Sigmoid colon (tissue), 7 donors: Measurements from ENCODE around the gene PLXNA4. TPM values are rescaled to one million over a fixed set of nuclear protein-coding genes. Genes with fewer than 3 reads are reported as not detected.

Experiments
- DNase-seq: peaks from one replicate; pipeline ENCODE4 v3.0.0-alpha.2; 2019
- H3K27ac ChIP-seq, 4 donors: fragments of 200-600 bp; sonication (generic); one replicate each; pipeline ENCODE4 v1.5.1; 2016 to 2019; ENCODE audit warnings: mild to moderate bottlenecking in 1 of 4
- H3K27me3 ChIP-seq, 3 donors: fragments of 200-600 bp; sonication (generic); one replicate each; pipeline ENCODE4 v1.5.1; 2019; ENCODE audit warnings: mild to moderate bottlenecking in 1 of 3
- H3K36me3 ChIP-seq, 4 donors: fragments of 200-600 bp; sonication (generic); one replicate each; pipeline ENCODE4 v1.5.1; 2016 to 2019
- H3K4me1 ChIP-seq, 4 donors: fragments of 200-600 bp; sonication (generic); one replicate each; pipeline ENCODE4 v1.5.1; 2017 to 2019
- H3K4me3 ChIP-seq, 4 donors: fragments of 200-600 bp; sonication (generic); one replicate each; pipeline ENCODE4 v1.5.1; 2017 to 2019; ENCODE audit warnings: mild to moderate bottlenecking in 2 of 4, moderate library complexity in 1 of 4
- H3K9me3 ChIP-seq, 4 donors: fragments of 200-600 bp in 3 of 4; sonication (generic) in 3 of 4; one replicate each; pipeline versions ENCODE4 v1.5.1 to v1.6.1; 2013 to 2019
- EP300 ChIP-seq, 4 donors: sonication (generic); formaldehyde crosslinking; IDR thresholded peaks; one replicate each; pipeline ENCODE4 v1.6.1; 2017; ENCODE audit warnings: antibody characterized with exemption in 4 of 4
- POLR2A ChIP-seq, 2 donors: fragments of 450-650 bp; IDR thresholded peaks; one replicate each; pipeline ENCODE4 v1.6.1; 2016; ENCODE audit warnings: antibody characterized with exemption in 2 of 2, mild to moderate bottlenecking in 2 of 2, moderate library complexity in 2 of 2
- POLR2AphosphoS5 ChIP-seq, 4 donors: sonication (generic); formaldehyde crosslinking; IDR thresholded peaks; one replicate each; pipeline ENCODE4 v1.6.1; 2017; ENCODE audit warnings: antibody characterized with exemption in 4 of 4
- WGBS, 2 donors: extraction: QIAGEN DNeasy Blood & Tissue Kit; methylation state at CpG; one replicate each; pipeline ENCODE4 v1.1.7; 2013; 5-methylcytosine and 5-hydroxymethylcytosine counted together
- intact Hi-C: fragments of 100-400 bp; cut with DNase I; formaldehyde crosslinking; loops from one replicate; pipeline ENCODE4 v1.15.1; 2023
- polyA plus RNA-seq, 3 donors: library from polyadenylated mRNA; stranded (reverse); fragments of 200-250 nt; gene quantifications; one replicate each; pipeline ENCODE4 v1.2.3, GENCODE V29; 2013
- total RNA-seq, 4 donors: library from RNA; depleted of rRNA; stranded (reverse); fragments of >200 nt; gene quantifications; one replicate each; pipeline ENCODE4 v1.1.0, GENCODE V29; 2016
- TF ChIP-seq, protein P1 (sequence below), 4 experiments: fragments of 450-650 bp in 3 of 4; fragments of 200-600 bp in 1 of 4; IDR thresholded peaks; one replicate each; pipeline ENCODE4 v1.5.1; 2016 to 2019; ENCODE audit warnings: antibody characterized with exemption in 4 of 4, mild to moderate bottlenecking in 3 of 4, moderate library complexity in 2 of 4
- donor health status: healthy with polysubstance abuse.
- donor health status: Bipolar disorder and iron deficiency.
- donor health status: healthy.

PLXNA4 gene
- total and polyA plus RNA-seq, 7 donors: under 0.01 to 10.5 (median 3.7) TPM; not detected in 1

DNA sequence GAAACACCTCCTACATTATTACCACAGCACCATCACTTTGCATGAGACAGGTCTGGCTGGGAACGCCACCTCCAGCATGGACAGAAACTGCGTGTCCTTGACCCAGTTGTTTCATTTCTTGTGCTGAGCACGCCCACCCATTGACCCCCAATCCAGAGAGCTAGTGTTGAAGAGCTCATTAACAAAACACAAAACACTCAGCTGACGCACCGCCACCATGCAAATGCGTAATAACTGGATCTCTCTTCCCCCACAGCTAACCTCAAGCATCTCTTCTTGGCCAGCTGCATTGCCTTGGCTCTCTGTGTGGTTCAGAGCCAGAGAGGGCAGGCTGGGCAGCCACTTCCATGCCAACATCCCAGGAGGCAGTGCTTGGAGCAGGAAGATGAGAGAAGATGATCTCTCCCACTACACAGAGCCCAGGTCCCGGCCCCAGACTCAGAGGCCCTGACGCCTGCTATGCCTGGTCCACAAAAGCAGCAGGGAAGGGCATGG, 173.5 kb downstream of the PLXNA4 start:
- TF ChIP-seq EP300 (IDR thresholded peaks at IDR 0.05): peak; percentile 56 to 91 (median 68)
- no peak for TF ChIP-seq POLR2A (IDR thresholded peaks at IDR 0.05)
- TF ChIP-seq, protein P1, sequence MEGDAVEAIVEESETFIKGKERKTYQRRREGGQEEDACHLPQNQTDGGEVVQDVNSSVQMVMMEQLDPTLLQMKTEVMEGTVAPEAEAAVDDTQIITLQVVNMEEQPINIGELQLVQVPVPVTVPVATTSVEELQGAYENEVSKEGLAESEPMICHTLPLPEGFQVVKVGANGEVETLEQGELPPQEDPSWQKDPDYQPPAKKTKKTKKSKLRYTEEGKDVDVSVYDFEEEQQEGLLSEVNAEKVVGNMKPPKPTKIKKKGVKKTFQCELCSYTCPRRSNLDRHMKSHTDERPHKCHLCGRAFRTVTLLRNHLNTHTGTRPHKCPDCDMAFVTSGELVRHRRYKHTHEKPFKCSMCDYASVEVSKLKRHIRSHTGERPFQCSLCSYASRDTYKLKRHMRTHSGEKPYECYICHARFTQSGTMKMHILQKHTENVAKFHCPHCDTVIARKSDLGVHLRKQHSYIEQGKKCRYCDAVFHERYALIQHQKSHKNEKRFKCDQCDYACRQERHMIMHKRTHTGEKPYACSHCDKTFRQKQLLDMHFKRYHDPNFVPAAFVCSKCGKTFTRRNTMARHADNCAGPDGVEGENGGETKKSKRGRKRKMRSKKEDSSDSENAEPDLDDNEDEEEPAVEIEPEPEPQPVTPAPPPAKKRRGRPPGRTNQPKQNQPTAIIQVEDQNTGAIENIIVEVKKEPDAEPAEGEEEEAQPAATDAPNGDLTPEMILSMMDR (IDR thresholded peaks at IDR 0.05): no peak
- peak in 3 of 4 donors; percentile 46 to 64 (median 63) for TF ChIP-seq POLR2AphosphoS5 (IDR thresholded peaks at IDR 0.05)
- intact Hi-C loops: loop anchor here (5.0 kb wide), 1 partner anchor 80 kb away; no protein-coding TSS in a partner anchor
- Histone ChIP-seq H3K4me3 (no peak overlapping the region), H3K27me3 (no peaks in the 10 kb centered on the region), H3K9me3 (peaks cover 0 to 4% (median 0%) of the 10 kb centered on the region in 4 donors), H3K27ac (peak overlapping the region; percentile 71 to 84 (median 72)), H3K4me1 (peaks cover 0 to 29% (median 22%) of the 10 kb centered on the region in 4 donors), H3K36me3 (no peaks in the 10 kb centered on the region)
- WGBS, 2 donors: 82 to 85% methylated on average over 8 of the region's 8 CpGs
- peak; percentile 91 for DNase-seq

DNA sequence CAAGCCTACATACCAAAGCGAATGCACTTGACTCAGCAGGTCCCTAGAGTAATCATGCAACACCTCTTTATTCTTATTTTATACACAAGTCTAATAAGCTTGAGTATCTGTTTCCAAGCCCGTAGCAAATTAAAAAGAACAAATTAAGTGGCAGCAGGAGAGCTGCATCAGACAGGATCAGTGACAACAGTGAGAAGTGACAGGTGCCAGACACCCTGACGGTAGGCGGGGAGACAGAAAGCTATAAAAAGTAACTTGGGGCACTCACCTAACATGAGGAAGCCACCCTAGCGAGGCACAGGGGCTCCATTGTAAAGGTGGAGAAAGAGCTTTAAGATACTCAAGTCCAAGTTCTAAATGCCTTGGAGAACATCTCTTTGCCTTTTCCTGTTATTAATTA, 174.2 kb downstream of the PLXNA4 start:
- WGBS, 2 donors: 67 to 80% methylated on average over 5 of the region's 5 CpGs
- Histone ChIP-seq H3K4me1 (peaks cover 0 to 29% (median 22%) of the 10 kb centered on the region in 4 donors), H3K27me3 (no peaks in the 10 kb centered on the region), H3K9me3 (peaks cover 0 to 4% (median 0%) of the 10 kb centered on the region in 4 donors), H3K36me3 (no peaks in the 10 kb centered on the region), H3K4me3 (no peak overlapping the region), H3K27ac (peak overlapping the region; percentile 71 to 84 (median 72))
- intact Hi-C loops: loop anchor here (5.0 kb wide), 1 partner anchor 80 kb away; no protein-coding TSS in a partner anchor
- TF ChIP-seq POLR2A (IDR thresholded peaks at IDR 0.05) (no peak), POLR2AphosphoS5 (IDR thresholded peaks at IDR 0.05) (no peak), EP300 (IDR thresholded peaks at IDR 0.05) (no peak)
- TF ChIP-seq, protein P1 (IDR thresholded peaks at IDR 0.05): no peak
- no peak for DNase-seq

DNA sequence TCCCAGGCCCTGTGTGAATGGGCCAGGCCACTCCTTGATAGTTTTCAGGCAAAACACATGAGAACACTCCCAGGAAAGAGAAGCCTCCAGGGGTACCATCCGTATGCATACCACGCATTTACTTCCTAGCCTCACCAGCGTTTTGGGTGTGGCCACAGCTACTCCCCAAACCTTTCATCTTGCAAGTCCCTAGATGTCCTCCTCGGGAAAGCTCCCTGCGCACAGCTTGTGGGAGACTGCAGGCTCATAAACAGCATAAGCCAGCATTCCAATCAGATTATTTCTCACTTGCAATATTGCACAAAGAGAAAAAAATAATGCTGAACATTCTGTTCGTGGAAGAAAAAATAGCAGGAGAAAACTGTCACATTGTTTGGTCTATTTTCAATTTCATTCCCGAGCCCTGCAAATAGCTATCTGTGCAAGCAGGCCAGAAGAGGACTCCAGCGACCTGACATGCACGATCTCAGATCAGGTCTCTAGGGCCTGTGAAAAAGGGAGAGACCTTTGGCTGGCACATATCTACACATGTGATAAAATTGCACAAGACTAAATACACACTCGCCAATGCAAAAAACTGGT, 175.6 kb downstream of the PLXNA4 start:
- TF ChIP-seq POLR2AphosphoS5 (IDR thresholded peaks at IDR 0.05) (peak in 1 of 4 donors; percentile 29), POLR2A (IDR thresholded peaks at IDR 0.05) (no peak)
- peak; percentile 78 for DNase-seq
- H3K4me3 ChIP-seq: no peak overlapping the region
- peaks cover 0 to 29% (median 22%) of the 10 kb centered on the region in 4 donors for H3K4me1 ChIP-seq
- WGBS, 2 donors: 85 to 86% methylated on average over 10 of the region's 10 CpGs
- H3K27me3 ChIP-seq: no peaks in the 10 kb centered on the region
- H3K27ac ChIP-seq: peak overlapping the region; percentile 54 to 84 (median 72)
- H3K9me3 ChIP-seq: peaks cover 0 to 4% (median 0%) of the 10 kb centered on the region in 4 donors
- H3K36me3 ChIP-seq: no peaks in the 10 kb centered on the region
- intact Hi-C loops: loop anchor here (5.0 kb wide), 1 partner anchor 82 kb away; no protein-coding TSS in a partner anchor

DNA sequence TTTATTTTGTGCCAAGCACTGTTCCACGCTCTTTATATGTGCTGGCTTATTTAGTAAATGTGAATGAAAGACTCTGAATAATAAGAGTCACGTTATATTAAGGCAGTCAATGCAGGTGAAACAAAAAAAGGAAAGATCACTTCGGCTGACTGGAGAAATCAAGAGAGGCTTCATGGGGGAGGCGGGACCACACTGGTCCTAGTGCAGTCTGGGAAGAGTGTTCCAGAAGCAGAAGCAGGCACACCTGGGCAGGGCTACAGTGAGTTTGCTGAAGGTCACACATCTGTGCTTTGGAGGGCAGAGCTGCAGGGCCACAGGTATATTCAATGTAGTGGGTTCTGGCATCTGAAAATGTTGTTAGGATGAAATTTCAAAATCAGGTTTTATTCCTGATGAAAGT, 176.9 kb downstream of the PLXNA4 start:
- 91 to 92% methylated on average over 4 of the region's 4 CpGs for WGBS, 2 donors
- intact Hi-C loops: loop anchor here (5.0 to 10.0 kb wide), 2 partner anchors 145 to 178 kb away; partner anchors contain the start of gene PLXNA4
- H3K27ac ChIP-seq: peak overlapping the region in 3 of 4 donors; percentile 39 to 84 (median 63)

More for the DNA sequence above, 176.9 kb downstream of the PLXNA4 start:
- Histone ChIP-seq H3K4me3 (no peak overlapping the region), H3K27me3 (no peaks in the 10 kb centered on the region), H3K4me1 (peaks cover 0 to 33% (median 27%) of the 10 kb centered on the region in 4 donors), H3K36me3 (no peaks in the 10 kb centered on the region), H3K9me3 (peaks cover 0 to 4% (median 0%) of the 10 kb centered on the region in 4 donors)
- no peak for DNase-seq
- TF ChIP-seq POLR2A (IDR thresholded peaks at IDR 0.05): no peak
- TF ChIP-seq EP300 (IDR thresholded peaks at IDR 0.05): no peak
- TF ChIP-seq POLR2AphosphoS5 (IDR thresholded peaks at IDR 0.05): no peak
- TF ChIP-seq, protein P1 (IDR thresholded peaks at IDR 0.05): no peak
